NCI-H2227 (cell line): ENCODE data around the gene ANXA1.
"Not testable (repeated sequence)": the region's sequence is repeated elsewhere in the genome, so short reads cannot be mapped to it uniquely, and the experiment has no call there.

Experiments
- DNase-seq: peaks from one replicate; lab custom pipeline; 2025; ENCODE audit not compliant: unreplicated experiment; lab: John Stamatoyannopoulos, UW

Gene ANXA1, protein sequence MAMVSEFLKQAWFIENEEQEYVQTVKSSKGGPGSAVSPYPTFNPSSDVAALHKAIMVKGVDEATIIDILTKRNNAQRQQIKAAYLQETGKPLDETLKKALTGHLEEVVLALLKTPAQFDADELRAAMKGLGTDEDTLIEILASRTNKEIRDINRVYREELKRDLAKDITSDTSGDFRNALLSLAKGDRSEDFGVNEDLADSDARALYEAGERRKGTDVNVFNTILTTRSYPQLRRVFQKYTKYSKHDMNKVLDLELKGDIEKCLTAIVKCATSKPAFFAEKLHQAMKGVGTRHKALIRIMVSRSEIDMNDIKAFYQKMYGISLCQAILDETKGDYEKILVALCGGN

DNA sequence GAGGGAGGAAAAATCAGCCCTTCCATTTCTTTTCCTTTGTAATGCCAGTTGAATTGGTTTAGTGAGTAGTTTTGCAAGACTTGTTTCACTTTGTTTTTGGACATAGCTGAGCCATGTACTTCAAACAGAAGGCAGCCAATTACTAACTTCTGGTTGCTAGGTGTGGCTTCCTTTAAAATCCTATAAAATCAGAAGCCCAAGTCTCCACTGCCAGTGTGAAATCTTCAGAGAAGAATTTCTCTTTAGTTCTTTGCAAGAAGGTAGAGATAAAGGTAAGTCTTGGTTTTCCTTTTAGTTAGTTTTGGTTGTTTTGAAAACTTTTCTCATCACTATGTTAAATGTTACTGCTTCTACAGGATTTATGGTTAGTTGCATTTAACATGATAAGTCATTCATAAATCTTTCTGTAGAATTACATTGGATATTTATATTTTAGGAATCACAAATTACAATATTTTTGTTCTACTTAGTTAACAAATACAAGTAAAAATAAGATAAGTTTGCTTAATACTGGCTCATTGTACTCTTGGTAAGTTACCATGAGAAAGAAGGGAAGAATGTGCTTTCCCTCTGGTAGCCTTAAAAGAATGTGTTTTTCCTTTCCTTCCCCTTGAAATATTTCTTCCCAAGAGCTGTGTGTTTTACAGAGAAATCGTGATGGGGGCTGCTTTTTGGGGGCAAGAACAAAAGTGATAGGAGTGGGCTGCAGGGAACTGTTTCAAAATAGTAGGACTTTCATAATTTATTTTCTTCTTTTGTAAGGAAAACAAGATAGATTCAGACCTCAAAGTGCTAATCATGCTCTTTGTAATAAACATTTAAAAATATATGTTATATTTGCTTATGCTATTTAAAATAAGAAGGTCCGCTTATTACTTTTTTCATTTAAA lies at the start of gene ANXA1:
Gene ANXA1, plus strand, starts transcription at position 213 of the 890 bp plus-strand sequence. CDS start 6,671 bp downstream, outside the sequence.
- DNase-seq = no peak

DNA sequence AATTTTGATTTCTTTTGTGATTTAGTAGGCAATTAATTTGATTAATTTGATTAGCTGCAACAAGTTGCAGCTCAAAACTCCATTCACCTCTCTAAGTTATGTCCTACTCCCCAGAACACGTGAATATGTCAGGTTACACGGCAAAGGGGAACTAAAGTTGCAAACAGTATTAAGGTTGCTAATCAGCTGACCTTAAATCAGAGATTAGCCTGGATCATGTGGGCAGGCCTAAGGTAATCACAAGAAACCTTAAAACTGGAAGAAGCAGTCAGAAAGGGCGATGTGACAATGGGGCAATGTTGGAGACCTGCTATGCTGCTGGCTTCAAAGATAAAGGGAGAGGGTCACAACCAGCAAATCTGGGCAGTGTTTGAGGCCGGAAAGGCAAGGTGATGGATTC lies 47.3 kb upstream of the ANXA1 start:
- no peak for DNase-seq

DNA sequence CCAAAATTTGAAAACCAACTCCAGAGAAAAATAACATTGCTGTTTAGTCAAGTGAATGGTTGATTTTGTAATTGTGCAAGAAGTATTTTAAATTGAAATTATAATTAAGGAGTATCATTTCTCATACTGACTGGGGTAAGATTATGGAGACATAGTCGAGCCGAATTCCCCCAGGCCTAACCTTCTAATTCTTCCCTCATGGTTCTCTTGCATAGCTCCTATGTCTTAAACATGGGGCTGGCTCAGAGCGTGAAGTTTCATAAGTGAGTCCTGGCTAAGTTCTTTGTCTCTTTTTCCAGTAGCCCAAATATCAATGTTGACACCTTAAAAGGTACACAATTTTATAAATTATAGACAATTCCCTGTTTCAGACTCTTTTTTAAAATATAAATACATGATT lies 46.7 kb upstream of the ANXA1 start:
- DNase-seq = no peak

DNA sequence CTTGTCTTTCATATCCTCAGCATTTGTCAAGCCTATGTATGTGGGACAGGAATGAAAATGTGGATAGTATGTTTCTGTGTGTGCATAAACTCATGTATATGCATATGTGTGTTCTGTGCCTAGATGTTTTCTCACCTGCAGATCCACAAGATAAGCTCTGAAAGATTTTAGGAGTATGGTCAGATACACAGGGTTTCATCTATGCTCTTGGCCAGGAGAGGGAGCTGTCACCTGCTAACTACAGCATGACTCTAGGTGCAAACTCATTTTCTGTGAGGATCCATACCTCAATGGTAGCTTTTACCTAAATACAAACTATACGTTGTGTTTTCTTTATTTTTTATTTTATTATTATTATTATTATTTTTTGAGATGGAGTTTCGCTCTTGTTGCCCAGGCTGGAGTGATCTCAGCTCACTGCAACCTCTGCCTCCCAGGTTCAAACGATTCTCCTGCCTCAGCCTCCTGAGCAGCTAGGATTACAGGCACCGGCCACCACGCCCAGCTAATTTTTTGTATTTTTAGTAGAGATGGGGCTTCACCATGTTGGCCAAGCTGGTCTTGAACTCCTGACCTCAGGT lies 44.1 kb upstream of the ANXA1 start:
- not testable (repeated sequence) for DNase-seq

DNA sequence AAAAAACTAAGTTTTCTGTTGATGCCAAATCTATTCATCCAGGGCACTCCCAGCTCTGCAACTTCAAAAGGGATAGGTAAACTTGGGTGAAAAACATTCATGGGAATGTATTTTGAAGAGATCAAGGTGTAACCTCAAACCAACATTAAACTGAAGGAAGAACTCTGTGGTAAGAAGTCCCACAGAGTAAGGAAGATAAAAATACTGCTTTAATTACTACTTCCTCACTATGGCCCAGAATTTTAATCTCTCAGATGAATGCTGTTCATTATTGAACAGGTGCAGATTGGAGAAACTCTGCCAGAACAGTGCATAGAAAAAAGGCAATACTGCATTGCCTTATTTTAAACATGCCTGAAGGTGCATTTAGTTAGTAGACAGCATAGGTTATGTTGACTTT lies 37.6 kb upstream of the ANXA1 start:
- no peak for DNase-seq

DNA sequence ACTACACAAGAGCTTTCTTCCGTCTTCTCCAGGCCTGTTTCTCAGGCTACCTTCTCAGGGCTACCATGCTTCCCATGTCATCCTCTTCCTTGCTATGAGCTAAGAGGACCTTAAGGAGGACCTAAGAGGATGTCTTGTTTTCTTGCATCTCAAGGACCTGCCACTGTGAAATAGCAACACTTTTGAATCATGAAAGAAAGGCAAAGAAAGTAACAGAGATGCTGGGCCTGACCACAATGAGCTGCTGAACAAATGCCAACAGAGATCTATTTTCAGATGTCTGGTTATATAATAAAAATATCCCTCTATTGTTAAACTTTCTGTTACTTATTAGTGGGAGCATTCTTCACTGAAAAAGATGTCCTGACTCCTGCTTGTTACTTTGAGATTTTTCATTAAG lies 36.7 kb upstream of the ANXA1 start:
- DNase-seq = no peak

DNA sequence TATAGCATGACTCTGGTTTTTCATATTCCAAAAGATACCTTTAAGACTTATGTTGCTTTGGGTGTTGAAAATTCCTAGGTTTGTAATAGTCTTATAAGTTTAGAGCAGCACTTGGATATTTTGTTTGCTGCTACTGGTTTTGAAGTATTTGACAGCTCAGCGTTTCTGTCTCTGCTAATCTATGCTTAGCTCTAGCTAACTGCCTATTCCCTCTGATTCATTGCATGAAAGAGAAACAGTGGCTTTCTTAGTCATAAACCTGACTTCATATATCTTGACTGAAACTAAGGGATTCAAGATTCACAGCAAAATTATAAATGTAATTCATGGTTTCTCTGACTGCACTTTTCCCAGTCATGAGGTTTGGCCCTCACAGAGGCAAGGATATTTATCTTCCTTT lies 35.6 kb upstream of the ANXA1 start:
- DNase-seq = no peak

DNA sequence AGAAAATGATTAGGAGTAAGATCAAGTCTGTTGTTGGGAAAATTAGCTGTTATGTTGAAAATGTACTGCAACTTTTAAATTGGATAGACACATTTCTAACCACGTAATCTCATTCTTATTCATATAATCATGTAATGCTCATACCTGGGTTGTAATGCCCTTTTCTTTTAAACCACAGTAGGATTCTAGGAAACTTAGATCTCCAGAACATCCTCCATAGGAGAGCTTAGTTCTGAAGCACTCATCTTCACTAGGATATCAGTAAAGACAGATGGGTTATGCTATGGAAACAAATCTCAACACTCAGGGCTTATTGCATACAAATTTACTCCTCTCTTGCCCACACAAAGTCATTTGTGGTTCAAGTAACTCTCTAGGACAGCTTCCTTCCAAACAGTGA lies 34.8 kb upstream of the ANXA1 start:
- no peak for DNase-seq

DNA sequence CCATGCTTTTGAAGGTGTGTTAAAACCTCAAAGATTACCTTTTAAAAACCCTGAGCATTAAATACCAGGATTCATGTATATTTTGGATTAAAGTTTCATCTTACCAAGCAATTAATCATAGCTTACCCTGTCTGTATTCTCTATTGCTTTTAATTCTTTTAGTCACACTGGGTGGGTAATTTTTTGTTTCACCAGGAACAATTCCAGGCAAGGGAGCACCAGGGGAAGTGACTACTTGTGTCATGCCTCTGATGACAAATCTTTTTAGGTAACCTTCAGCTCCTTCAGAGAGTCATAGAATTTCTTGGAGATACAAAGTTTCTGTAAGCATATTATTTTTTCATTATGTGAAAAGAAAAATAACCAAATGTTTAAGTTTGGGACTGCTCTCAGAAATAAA lies 33.4 kb upstream of the ANXA1 start:
- no peak for DNase-seq

DNA sequence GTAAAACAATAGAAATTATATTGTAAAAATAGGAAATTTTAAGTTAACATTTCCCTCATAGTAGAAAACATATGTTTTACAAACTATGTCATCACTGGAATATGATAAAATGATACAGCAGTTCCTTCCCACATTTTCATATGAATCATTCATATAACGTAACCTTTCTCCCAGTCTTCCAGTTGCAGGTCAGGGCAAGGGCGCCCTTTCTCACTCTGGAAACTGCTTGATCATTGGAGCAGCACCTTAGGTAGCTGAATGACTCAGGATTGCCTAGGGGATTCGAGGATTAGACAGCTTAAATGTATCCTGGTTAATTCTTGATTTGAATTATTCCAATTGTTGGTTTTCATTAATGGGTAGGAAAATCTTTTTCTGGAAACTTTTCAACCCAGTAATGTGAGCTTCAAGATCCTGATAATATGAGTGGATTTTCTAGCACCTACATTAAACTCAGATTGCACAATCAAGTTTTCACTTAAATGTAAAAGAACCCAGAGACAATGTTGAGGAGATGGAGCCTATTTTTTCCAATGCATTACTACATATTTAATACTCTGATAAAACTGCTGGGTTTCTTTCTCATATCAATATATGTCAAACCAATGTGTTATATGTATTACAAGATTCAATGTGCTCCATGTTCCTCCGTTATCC lies 32.6 kb upstream of the ANXA1 start:
- no peak for DNase-seq

DNA sequence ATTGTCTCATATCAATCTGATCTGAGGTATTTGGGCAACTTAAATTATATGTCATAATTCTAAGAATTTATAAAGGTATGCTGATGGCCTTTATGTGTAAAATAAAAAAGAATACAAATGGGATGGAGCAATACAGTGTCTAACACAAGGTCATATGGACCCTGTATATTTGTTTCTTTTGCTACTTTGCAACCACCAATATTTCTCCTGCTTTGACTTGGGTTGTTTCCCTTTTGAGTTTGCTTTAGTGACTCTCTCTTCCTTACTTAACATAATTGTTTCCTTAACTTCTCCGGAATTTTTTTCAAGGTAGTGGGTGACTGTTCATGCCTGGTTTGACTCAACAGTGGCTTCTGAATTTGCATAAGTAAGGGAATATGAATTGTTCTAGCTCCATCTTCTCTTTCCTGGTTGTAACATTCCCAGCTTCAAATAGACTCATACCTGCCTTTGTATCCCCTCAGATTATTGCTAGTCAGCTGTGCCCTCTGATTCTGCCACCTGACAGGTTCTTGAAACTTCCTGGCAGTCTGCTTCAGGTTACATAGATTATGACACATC lies 30.2 kb upstream of the ANXA1 start:
- DNase-seq = no peak

DNA sequence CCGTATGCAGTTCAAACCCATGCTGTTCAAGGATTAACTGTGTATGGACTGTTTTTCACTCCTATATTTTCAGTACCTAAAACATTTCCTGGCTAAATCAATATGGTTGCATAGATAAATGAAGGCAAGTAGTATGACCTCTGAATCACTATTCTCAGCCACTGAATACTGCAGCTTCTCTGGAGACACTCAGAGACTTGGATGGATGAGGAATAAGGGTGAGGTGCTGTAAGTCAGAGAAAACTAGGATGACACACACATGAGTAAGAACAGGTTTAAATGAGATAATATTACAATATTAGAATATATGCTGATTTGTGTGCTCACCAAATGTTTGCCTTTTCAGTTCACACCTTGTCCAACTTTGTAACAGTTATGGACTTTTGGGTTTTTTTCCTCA lies 26.0 kb upstream of the ANXA1 start:
- no peak for DNase-seq

DNA sequence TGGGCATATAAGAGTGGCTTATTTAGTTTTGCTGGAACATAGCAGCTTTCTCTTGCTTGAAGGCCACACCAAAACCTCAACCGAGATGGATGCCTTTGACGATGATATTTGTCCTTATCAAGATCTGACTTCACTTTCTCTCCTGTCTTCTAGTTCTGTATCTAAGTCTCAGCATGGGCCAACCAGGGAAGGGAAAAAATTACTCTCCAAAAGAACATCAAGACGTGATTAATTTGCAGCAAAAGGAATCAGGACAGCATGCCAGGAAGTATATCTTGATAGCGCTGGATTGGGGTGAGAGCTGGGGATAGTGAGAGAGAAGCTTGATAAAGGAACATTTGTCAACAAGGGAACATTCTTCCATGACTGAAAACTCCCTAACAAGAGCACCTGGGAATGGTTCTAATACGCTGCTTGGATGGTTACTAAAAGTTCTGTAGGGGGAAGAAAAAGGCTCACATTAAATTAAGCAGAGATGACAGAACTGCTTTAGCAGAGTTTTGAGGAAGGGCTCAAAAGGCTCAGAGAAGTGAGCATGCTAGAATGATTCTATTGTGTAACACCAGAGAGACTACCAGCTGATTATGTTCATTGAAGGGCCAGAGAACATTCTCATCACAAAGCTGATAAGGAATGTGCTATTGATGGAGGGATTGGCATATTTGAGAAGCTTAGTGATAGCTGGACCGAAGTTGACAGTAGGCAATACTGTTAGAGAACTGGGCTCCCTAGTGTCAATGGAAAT lies 21.6 kb upstream of the ANXA1 start:
- DNase-seq = no peak

DNA sequence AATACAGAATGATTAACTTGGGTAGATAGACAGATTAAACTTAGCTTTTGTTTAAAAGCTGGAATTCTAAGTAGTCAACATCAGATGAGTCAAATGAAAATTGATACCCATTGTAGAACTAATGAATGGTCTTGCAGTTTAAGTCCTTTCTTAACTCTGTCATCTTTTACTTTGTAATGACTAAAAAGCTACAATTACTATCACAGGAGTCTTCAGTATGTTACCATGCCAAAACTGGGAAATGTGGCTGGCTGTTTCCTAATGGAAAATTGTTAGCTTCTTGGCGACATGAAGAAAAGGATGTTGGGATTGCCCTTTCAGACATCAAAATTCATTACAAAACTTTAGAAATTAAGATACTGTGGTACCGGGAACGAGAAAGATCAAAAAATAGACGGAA lies 20.2 kb upstream of the ANXA1 start:
- DNase-seq = no peak

DNA sequence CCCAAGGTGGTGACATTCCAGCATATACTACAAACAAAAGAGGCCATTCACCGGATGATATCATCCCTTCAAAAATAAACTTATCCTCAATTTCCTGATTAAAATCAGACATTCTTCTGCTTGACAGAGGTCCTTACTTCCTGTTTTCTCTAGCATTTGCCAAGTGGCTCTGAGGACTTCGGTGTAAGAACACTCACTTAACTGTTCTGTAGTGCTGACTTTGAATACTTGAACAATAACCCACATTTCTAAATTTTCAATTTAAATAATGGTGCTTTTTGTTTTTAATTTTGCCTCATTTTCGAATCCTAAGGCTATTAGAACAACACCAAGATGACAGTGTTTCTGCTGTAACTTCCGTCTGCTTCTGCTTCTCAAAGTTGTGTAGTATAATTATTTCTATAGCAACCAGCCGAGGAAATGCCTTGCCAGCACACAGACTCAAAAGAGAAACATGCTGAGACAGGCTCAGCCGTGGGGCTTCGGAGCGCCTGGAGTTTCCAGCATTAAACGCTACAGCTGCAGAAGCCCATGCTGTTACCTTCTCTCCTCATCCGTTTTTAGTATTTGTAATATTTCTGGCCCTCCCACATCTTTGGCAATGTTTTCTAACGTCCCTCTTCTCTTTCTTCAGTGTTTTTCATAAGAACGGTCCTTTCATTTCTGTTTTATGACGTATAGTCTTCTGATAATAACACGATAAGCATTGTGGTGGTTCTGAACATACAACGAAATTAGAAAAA lies 19.5 kb upstream of the ANXA1 start:
- DNase-seq = no peak

DNA sequence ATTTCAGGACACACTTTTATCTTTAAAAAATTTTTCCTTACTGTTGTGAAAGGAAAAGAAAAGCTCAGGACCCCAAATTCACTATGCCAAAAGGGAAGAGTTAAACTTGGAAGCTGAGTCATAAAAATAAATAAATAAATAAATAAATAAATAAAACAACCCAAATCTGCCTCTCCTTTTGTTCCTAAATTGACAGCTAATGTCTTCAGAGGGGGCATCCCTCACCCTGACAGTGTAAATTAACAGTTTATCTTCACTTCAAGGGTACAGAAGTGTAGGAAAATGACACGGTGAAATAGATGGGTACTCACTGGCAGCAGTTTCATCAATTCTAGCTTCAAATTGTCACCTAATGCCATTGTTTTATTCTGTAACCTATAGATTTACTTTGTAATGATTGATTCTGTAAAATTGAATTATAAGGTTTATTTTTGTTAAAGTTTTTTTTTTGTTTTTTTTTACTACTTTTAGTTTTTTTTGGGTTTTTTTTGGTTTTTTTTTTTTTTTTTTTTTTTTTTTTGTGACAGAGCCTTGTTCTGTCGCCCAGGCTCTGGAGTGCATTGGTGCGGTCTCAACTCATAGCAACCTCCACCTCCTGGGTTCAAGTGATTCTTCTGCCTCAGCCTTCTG lies 18.5 kb upstream of the ANXA1 start:
- DNase-seq = no peak

DNA sequence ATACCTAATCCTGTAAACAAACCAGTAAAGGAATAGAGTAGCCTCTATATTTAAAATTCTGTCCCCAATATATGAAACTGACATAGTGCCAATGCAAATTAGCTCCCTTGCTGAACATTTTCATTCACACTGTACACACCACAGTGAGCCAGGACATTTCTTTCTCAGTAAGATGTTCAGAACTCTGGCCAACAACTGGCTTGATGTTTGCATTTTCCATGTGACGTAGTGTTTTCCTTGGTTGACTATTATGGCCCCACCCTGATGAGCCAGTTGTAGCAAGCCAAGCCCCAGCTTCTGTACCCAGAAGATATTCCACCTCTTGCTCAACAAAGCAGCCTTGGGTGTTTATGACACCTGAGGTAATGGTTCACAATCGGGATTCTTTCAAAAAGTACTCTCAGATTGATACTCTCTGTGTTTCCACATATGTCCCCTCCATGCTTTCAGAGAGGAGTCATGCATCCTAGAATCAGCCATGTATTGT lies 17.7 kb upstream of the ANXA1 start:
- no peak for DNase-seq

DNA sequence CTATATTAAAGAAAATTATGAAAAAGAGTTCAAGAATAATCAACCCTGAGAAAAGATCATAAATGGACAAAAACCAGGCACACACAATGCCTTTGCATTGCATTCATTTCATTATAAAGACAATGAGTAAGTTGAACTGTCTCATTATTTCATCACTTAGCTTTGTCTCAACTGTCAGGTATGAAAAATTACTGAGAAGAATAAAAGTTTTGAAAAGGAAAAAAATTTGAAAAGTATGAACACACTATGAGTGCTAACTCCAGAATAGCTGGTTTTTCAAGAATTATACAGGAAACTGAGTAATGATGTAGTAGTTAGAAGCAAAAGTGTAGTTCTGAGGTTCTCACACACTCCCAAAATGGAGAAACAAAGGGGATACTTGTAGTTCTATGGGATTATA lies 16.3 kb upstream of the ANXA1 start:
- no peak for DNase-seq

DNA sequence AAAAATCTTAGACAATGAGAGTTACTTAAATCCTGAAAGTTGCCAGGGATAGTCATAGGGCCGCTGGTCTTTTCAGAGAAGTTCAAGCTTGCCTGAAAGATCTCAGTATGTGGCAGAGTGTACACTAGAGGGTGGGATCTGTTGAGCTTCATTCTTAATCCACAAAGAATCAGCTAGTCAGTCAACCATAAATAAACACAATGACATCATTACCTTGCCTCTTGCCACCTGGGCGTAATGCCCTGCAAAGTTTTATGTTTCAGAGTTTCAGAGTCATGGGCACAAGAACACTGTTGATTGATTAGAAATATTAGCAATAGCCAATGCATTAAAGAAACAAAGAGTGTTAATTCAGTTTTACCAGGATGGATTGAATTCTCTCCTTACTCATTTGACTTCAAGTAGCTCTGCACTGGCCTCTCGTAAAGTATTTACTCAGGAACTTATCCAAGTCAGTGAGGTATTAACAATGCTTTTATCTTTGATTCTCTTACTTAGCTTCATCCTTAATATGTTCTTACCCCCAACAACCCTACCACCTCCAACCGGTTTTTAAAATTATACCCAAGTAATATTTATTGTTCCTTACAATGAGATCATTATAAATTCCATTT lies 14.3 kb upstream of the ANXA1 start:
- no peak for DNase-seq
